H1 (cell line): ENCODE results near the gene CALHM5. TPM values are rescaled to one million over a fixed set of nuclear protein-coding genes. Genes with fewer than 3 reads are reported as not detected.

Experiments used
- CTCF ChIA-PET: fragments of 300-600 bp; sonication (Branson Sonifier 250); formaldehyde crosslinking; loops from one replicate; lab custom pipeline; 2021; ENCODE audit not compliant: partially characterized antibody; lab: Charles Lee
- POLR2A ChIA-PET: fragments of 300-600 bp; sonication (Branson Sonifier 250); formaldehyde crosslinking; loops from one replicate; lab custom pipeline; 2021; ENCODE audit warnings: inconsistent platforms; ENCODE audit not compliant: partially characterized antibody; lab: Charles Lee
- DNase-seq, 2 experiments: peaks; one replicate each; pipeline versions ENCODE4 v3.0.0 to v3.0.0-alpha.2; 2010 to 2022; ENCODE audit warnings: low spot score in 2 of 2, low read depth in 1 of 2, mixed read lengths in 1 of 2
- FAIRE-seq: peaks from 2 replicates; lab custom pipeline; 2011; peaks lifted over from hg19 to GRCh38; lab: Jason Lieb, UNC
- H2AFZ ChIP-seq: 2 replicates; pipeline ENCODE4 v1.8.1; 2012; ENCODE audit warnings: low read length, inconsistent platforms
- H2AK5ac ChIP-seq: 2 replicates; pipeline ENCODE4 v1.6.1; 2013; ENCODE audit warnings: low read depth, low read length
- H2BK120ac ChIP-seq: replicated peaks from 2 replicates; pipeline ENCODE3; 2013; ENCODE audit warnings: low read depth, low read length, inconsistent platforms
- H2BK12ac ChIP-seq: 2 replicates; pipeline ENCODE4 v1.6.1; 2013; ENCODE audit warnings: low read depth, low read length
- H2BK15ac ChIP-seq: 2 replicates; pipeline ENCODE4 v1.6.1; 2013; ENCODE audit warnings: low read length
- H2BK20ac ChIP-seq: 2 replicates; pipeline ENCODE4 v1.6.1; 2013; ENCODE audit warnings: low read length
- H2BK5ac ChIP-seq: 2 replicates; pipeline ENCODE4 v1.6.1; 2013; ENCODE audit warnings: low read depth, low read length
- H3K14ac ChIP-seq: 2 replicates; pipeline ENCODE4 v1.6.1; 2013; ENCODE audit warnings: inconsistent platforms; ENCODE audit not compliant: insufficient read length
- H3K18ac ChIP-seq: 2 replicates; pipeline ENCODE4 v1.6.1; 2013; ENCODE audit warnings: low read length; ENCODE audit errors: extremely low read depth
- H3K23ac ChIP-seq: 2 replicates; pipeline ENCODE4 v1.6.1; 2013; ENCODE audit warnings: inconsistent platforms; ENCODE audit not compliant: insufficient read length
- H3K23me2 ChIP-seq: 2 replicates; pipeline ENCODE4 v1.6.1; 2013; ENCODE audit warnings: low read depth, low read length
- H3K27ac ChIP-seq: 2 replicates; pipeline ENCODE4 v1.6.1; 2011; ENCODE audit warnings: low read depth, low read length, inconsistent platforms
- H3K27me3 ChIP-seq, 4 experiments: replicated peaks in 1 of 4; 1 replicate in 1 of 4; 2 replicates in 3 of 4; pipeline versions ENCODE4 v1.6.1 to v1.8.1; 2011 to 2013; ENCODE audit warnings: low read length in 3 of 4, mild to moderate bottlenecking in 3 of 4, inconsistent platforms in 2 of 4, mixed read lengths in 2 of 4, moderate library complexity in 1 of 4; ENCODE audit not compliant: control insufficient read depth in 3 of 4, insufficient read depth in 3 of 4; ENCODE audit errors: extremely low read depth in 1 of 4
- H3K36me3 ChIP-seq, 4 experiments: 2 replicates each; pipeline versions ENCODE4 v1.6.1 to v1.8.1; 2011 to 2013; ENCODE audit warnings: mild to moderate bottlenecking in 4 of 4, low read length in 3 of 4, moderate library complexity in 2 of 4, control low read depth in 1 of 4, inconsistent platforms in 1 of 4; ENCODE audit not compliant: insufficient read depth in 4 of 4, control insufficient read depth in 2 of 4
- H3K4ac ChIP-seq: replicated peaks from 2 replicates; pipeline ENCODE3; 2013; ENCODE audit warnings: low read length, low read depth, mixed read lengths, inconsistent platforms; ENCODE audit not compliant: insufficient read length
- H3K4me1 ChIP-seq, 4 experiments: replicated peaks in 1 of 4; 1 replicate in 1 of 4; 2 replicates in 3 of 4; pipeline versions ENCODE4 v1.6.1 to v1.8.1; 2011 to 2013; ENCODE audit warnings: low read length in 3 of 4, inconsistent platforms in 2 of 4, mixed read lengths in 1 of 4; ENCODE audit not compliant: insufficient read depth in 4 of 4, control insufficient read depth in 3 of 4
- H3K4me2 ChIP-seq, 2 experiments: 2 replicates each; pipeline versions ENCODE4 v1.6.1 to v1.8.1; 2011 to 2013; ENCODE audit warnings: low read depth in 2 of 2, low read length in 2 of 2, control low read depth in 1 of 2, inconsistent platforms in 1 of 2, mild to moderate bottlenecking in 1 of 2; ENCODE audit not compliant: insufficient read depth in 1 of 2
- H3K4me3 ChIP-seq, 4 experiments: fragments of 200-600, 300-600 bp in 1 of 4; sonication (generic), shearing (Covaris generic), sonication (Bioruptor Twin) in 1 of 4; 2 replicates each; pipeline versions ENCODE4 v1.5.1 to v1.8.1; 2011 to 2016; ENCODE audit warnings: low read length in 4 of 4, low read depth in 3 of 4, control low read depth in 2 of 4, inconsistent platforms in 2 of 4, mild to moderate bottlenecking in 2 of 4, mixed read lengths in 1 of 4, moderate library complexity in 1 of 4; ENCODE audit not compliant: insufficient read depth in 2 of 4; ENCODE audit errors: extremely low read depth in 1 of 4
- H3K56ac ChIP-seq: replicated peaks from 2 replicates; pipeline ENCODE3; 2013; ENCODE audit warnings: low read depth, mild to moderate bottlenecking, mixed read lengths, low read length, inconsistent platforms; ENCODE audit not compliant: insufficient read length
- H3K79me1 ChIP-seq: 2 replicates; pipeline ENCODE4 v1.6.1; 2013; ENCODE audit warnings: low read depth, low read length, control low read depth
- H3K79me2 ChIP-seq, 2 experiments: 2 replicates each; pipeline versions ENCODE4 v1.6.1 to v1.8.1; 2012 to 2013; ENCODE audit warnings: low read length in 2 of 2, mild to moderate bottlenecking in 2 of 2, inconsistent platforms in 1 of 2; ENCODE audit not compliant: insufficient read depth in 2 of 2, control insufficient read depth in 1 of 2
- H3K9ac ChIP-seq, 4 experiments: replicated peaks in 1 of 4; 1 replicate in 1 of 4; 2 replicates in 3 of 4; pipeline versions ENCODE4 v1.6.1 to v1.8.1; 2011 to 2013; ENCODE audit warnings: low read depth in 3 of 4, low read length in 3 of 4, control low read depth in 2 of 4, mild to moderate bottlenecking in 2 of 4, moderate library complexity in 2 of 4, inconsistent platforms in 1 of 4; ENCODE audit errors: extremely low read depth in 1 of 4
- H3K9me3 ChIP-seq, 2 experiments: 2 replicates each; pipeline versions ENCODE4 v1.6.1 to v1.8.1; 2012 to 2013; ENCODE audit warnings: mild to moderate bottlenecking in 2 of 2, moderate library complexity in 2 of 2, control low read depth in 1 of 2, inconsistent platforms in 1 of 2, low read depth in 1 of 2, low read length in 1 of 2, mixed read lengths in 1 of 2; ENCODE audit not compliant: insufficient read depth in 2 of 2
- H4K20me1 ChIP-seq, 2 experiments: replicated peaks in 1 of 2; 2 replicates each; pipeline versions ENCODE3 to v1.8.1; 2011 to 2013; ENCODE audit warnings: inconsistent platforms in 2 of 2, low read length in 2 of 2, mild to moderate bottlenecking in 1 of 2; ENCODE audit not compliant: insufficient read depth in 2 of 2, control insufficient read depth in 1 of 2
- H4K5ac ChIP-seq: 2 replicates; pipeline ENCODE4 v1.6.1; 2013; ENCODE audit warnings: low read length, low read depth, mixed read lengths, inconsistent platforms; ENCODE audit not compliant: insufficient read length
- H4K8ac ChIP-seq: 2 replicates; pipeline ENCODE4 v1.8.0; 2013; ENCODE audit warnings: mild to moderate bottlenecking, moderate library complexity, low read length, inconsistent platforms; ENCODE audit not compliant: insufficient read depth; ENCODE audit errors: extremely low read depth
- H4K91ac ChIP-seq: replicated peaks from 2 replicates; pipeline ENCODE3; 2013; ENCODE audit warnings: low read length, mixed read lengths, inconsistent platforms; ENCODE audit not compliant: insufficient read length
- CHD2 ChIP-seq: IDR thresholded peaks from 2 replicates; pipeline ENCODE4 v1.6.1; 2012; ENCODE audit warnings: low read length, improper control_type of control experiment
- CREB1 ChIP-seq: IDR thresholded peaks from 2 replicates; pipeline ENCODE4 v1.6.1; 2012; ENCODE audit warnings: inconsistent platforms
- EP300 ChIP-seq, 2 experiments: IDR thresholded peaks; 1 replicate in 1 of 2; 2 replicates in 1 of 2; pipeline ENCODE4 v1.6.1; 2011 to 2012; ENCODE audit warnings: low read depth in 2 of 2, low read length in 2 of 2, mild to moderate bottlenecking in 2 of 2, borderline replicate concordance in 1 of 2, inconsistent platforms in 1 of 2, moderate library complexity in 1 of 2
- HDAC2 ChIP-seq, 2 experiments: fragments of 300-600 bp in 1 of 2; sonication (generic) in 1 of 2; IDR thresholded peaks; 2 replicates each; pipeline ENCODE4 v1.6.1; 2011 to 2012; ENCODE audit warnings: low read depth in 2 of 2, low read length in 2 of 2, mild to moderate bottlenecking in 2 of 2, moderate library complexity in 2 of 2, borderline replicate concordance in 1 of 2, inconsistent platforms in 1 of 2
- KDM5A ChIP-seq: fragments of 200-600 bp; IDR thresholded peaks from 2 replicates; pipeline ENCODE4 v1.7.1; 2012; ENCODE audit warnings: mild to moderate bottlenecking, low read length, inconsistent platforms, mixed read lengths
- SAP30 ChIP-seq: fragments of 300-600 bp; sonication (generic); IDR thresholded peaks from 2 replicates; pipeline ENCODE4 v1.7.1; 2012; ENCODE audit warnings: low read length, moderate library complexity, mild to moderate bottlenecking, inconsistent platforms; ENCODE audit not compliant: insufficient read depth, insufficient replicate concordance
- SUZ12 ChIP-seq: fragments of 200-600 bp; sonication (generic); IDR thresholded peaks from 2 replicates; pipeline ENCODE4 v1.6.1; 2012; ENCODE audit warnings: mild to moderate bottlenecking, inconsistent platforms, low read length, moderate library complexity, mixed read lengths
- USF2 ChIP-seq: IDR thresholded peaks from 2 replicates; pipeline ENCODE4 v1.6.1; 2011; ENCODE audit warnings: low read length, improper control_type of control experiment
- polyA plus RNA-seq, 7 experiments: library from polyadenylated mRNA; depleted of rRNA in 3 of 7; stranded (reverse) in 5 of 7; unstranded in 2 of 7; fragments of >200 nt in 5 of 7; fragments of 200-250 nt in 2 of 7; gene quantifications; 1 replicate in 5 of 7; 2 replicates in 1 of 7; 4 replicates in 1 of 7; pipeline versions ENCODE4 v1.2.1 to v1.2.3, GENCODE V29; 2011 to 2013; ENCODE audit warnings: missing spikeins in 2 of 7, mixed read lengths in 2 of 7
- total RNA-seq: library from RNA; stranded (reverse); fragmentation: NEBNext Ultra II Directional; extraction: Animal tissue kit (Norgen Biotek cat#: 25700); gene quantifications from 2 replicates; pipeline ENCODE4 v1.2.1, GENCODE V29; 2021

CALHM5 gene
- total and polyA plus RNA-seq, 2 of the 8 experiments (the other 6 are each of a cell fraction or from before 2014, with no cell fraction given) = 0.05 to 0.09 TPM

GRCh38 chr6:116508527-116508926 lies 2.9 kb upstream of the CALHM5 start:
- Histone ChIP-seq H2BK20ac (no peak overlapping the region), H4K8ac (no peak overlapping the region), H3K56ac (no peak overlapping the region), H3K23me2 (no peaks in the 10 kb centered on the region), H3K23ac (no peak overlapping the region), H3K18ac (no peak overlapping the region), H3K79me1 (no peaks in the 10 kb centered on the region), H2AFZ (no peak overlapping the region), H3K4me2 (no peak overlapping the region), H3K27me3 (no peaks in the 10 kb centered on the region), H3K36me3 (no peaks in the 10 kb centered on the region), H3K4ac (no peak overlapping the region), H2BK5ac (no peak overlapping the region), H3K9me3 (no peaks in the 10 kb centered on the region), H3K27ac (no peak overlapping the region), H4K20me1 (no peaks in the 10 kb centered on the region), H3K79me2 (no peaks in the 10 kb centered on the region), H3K4me3 (no peak overlapping the region), H4K5ac (no peak overlapping the region), H2AK5ac (no peak overlapping the region), H2BK12ac (no peak overlapping the region), H3K14ac (no peak overlapping the region), H4K91ac (no peak overlapping the region), H2BK120ac (no peak overlapping the region), H3K9ac (no peak overlapping the region), H2BK15ac (no peak overlapping the region), H3K4me1 (peaks cover 0 to 7% (median 4%) of the 10 kb centered on the region in 4 experiments; a peak in 4 of 7 replicates)
- no peak for DNase-seq
- ChIA-PET CTCF (interaction anchor here (1.0 kb wide), 1 partner anchor 11 kb away, joined by 3 read pairs; no protein-coding TSS in a partner anchor), POLR2A (no interaction called here)
- no peak for TF ChIP-seq CHD2
- TF ChIP-seq SUZ12 = no peak
- no peak for TF ChIP-seq CREB1
- no peak for TF ChIP-seq KDM5A
- no peak for TF ChIP-seq SAP30
- TF ChIP-seq USF2 = no peak
- TF ChIP-seq EP300 (IDR thresholded peaks at IDR 0.05; ENCODE audit: borderline replicate concordance in 1 of 2, low read depth in 2 of 2, low read length in 2 of 2) = no peak
- TF ChIP-seq HDAC2 (IDR thresholded peaks at IDR 0.05; ENCODE audit: borderline replicate concordance in 1 of 2, low read depth in 2 of 2, low read length in 2 of 2) = no peak
- no peak for FAIRE-seq
